H1 (cell line): ENCODE measurements around the gene BTNL8. TPM values are rescaled to one million over a fixed set of nuclear protein-coding genes. Genes with fewer than 3 reads are reported as not detected.

Source experiments
- CTCF ChIA-PET: fragments of 300-600 bp; sonication (Branson Sonifier 250); formaldehyde crosslinking; loops from one replicate; lab custom pipeline; 2021; ENCODE audit not compliant: partially characterized antibody; lab: Charles Lee
- POLR2A ChIA-PET: fragments of 300-600 bp; sonication (Branson Sonifier 250); formaldehyde crosslinking; loops from one replicate; lab custom pipeline; 2021; ENCODE audit warnings: inconsistent platforms; ENCODE audit not compliant: partially characterized antibody; lab: Charles Lee
- DNase-seq, 2 experiments: peaks; one replicate each; pipeline versions ENCODE4 v3.0.0 to v3.0.0-alpha.2; 2010 to 2022; ENCODE audit warnings: low spot score in 2 of 2, low read depth in 1 of 2, mixed read lengths in 1 of 2
- FAIRE-seq: peaks from 2 replicates; lab custom pipeline; 2011; peaks lifted over from hg19 to GRCh38; lab: Jason Lieb, UNC
- H2AFZ ChIP-seq: 2 replicates; pipeline ENCODE4 v1.8.1; 2012; ENCODE audit warnings: low read length, inconsistent platforms
- H2AK5ac ChIP-seq: 2 replicates; pipeline ENCODE4 v1.6.1; 2013; ENCODE audit warnings: low read depth, low read length
- H2BK120ac ChIP-seq: replicated peaks from 2 replicates; pipeline ENCODE3; 2013; ENCODE audit warnings: low read depth, low read length, inconsistent platforms
- H2BK12ac ChIP-seq: 2 replicates; pipeline ENCODE4 v1.6.1; 2013; ENCODE audit warnings: low read depth, low read length
- H2BK15ac ChIP-seq: 2 replicates; pipeline ENCODE4 v1.6.1; 2013; ENCODE audit warnings: low read length
- H2BK20ac ChIP-seq: 2 replicates; pipeline ENCODE4 v1.6.1; 2013; ENCODE audit warnings: low read length
- H2BK5ac ChIP-seq: 2 replicates; pipeline ENCODE4 v1.6.1; 2013; ENCODE audit warnings: low read depth, low read length
- H3K14ac ChIP-seq: 2 replicates; pipeline ENCODE4 v1.6.1; 2013; ENCODE audit warnings: inconsistent platforms; ENCODE audit not compliant: insufficient read length
- H3K18ac ChIP-seq: 2 replicates; pipeline ENCODE4 v1.6.1; 2013; ENCODE audit warnings: low read length; ENCODE audit errors: extremely low read depth
- H3K23ac ChIP-seq: 2 replicates; pipeline ENCODE4 v1.6.1; 2013; ENCODE audit warnings: inconsistent platforms; ENCODE audit not compliant: insufficient read length
- H3K23me2 ChIP-seq: 2 replicates; pipeline ENCODE4 v1.6.1; 2013; ENCODE audit warnings: low read depth, low read length
- H3K27ac ChIP-seq: 2 replicates; pipeline ENCODE4 v1.6.1; 2011; ENCODE audit warnings: low read depth, low read length, inconsistent platforms
- H3K27me3 ChIP-seq, 4 experiments: replicated peaks in 1 of 4; 1 replicate in 1 of 4; 2 replicates in 3 of 4; pipeline versions ENCODE4 v1.6.1 to v1.8.1; 2011 to 2013; ENCODE audit warnings: low read length in 3 of 4, mild to moderate bottlenecking in 3 of 4, inconsistent platforms in 2 of 4, mixed read lengths in 2 of 4, moderate library complexity in 1 of 4; ENCODE audit not compliant: control insufficient read depth in 3 of 4, insufficient read depth in 3 of 4; ENCODE audit errors: extremely low read depth in 1 of 4
- H3K36me3 ChIP-seq, 4 experiments: 2 replicates each; pipeline versions ENCODE4 v1.6.1 to v1.8.1; 2011 to 2013; ENCODE audit warnings: mild to moderate bottlenecking in 4 of 4, low read length in 3 of 4, moderate library complexity in 2 of 4, control low read depth in 1 of 4, inconsistent platforms in 1 of 4; ENCODE audit not compliant: insufficient read depth in 4 of 4, control insufficient read depth in 2 of 4
- H3K4ac ChIP-seq: replicated peaks from 2 replicates; pipeline ENCODE3; 2013; ENCODE audit warnings: low read length, low read depth, mixed read lengths, inconsistent platforms; ENCODE audit not compliant: insufficient read length
- H3K4me1 ChIP-seq, 4 experiments: replicated peaks in 1 of 4; 1 replicate in 1 of 4; 2 replicates in 3 of 4; pipeline versions ENCODE4 v1.6.1 to v1.8.1; 2011 to 2013; ENCODE audit warnings: low read length in 3 of 4, inconsistent platforms in 2 of 4, mixed read lengths in 1 of 4; ENCODE audit not compliant: insufficient read depth in 4 of 4, control insufficient read depth in 3 of 4
- H3K4me2 ChIP-seq, 2 experiments: 2 replicates each; pipeline versions ENCODE4 v1.6.1 to v1.8.1; 2011 to 2013; ENCODE audit warnings: low read depth in 2 of 2, low read length in 2 of 2, control low read depth in 1 of 2, inconsistent platforms in 1 of 2, mild to moderate bottlenecking in 1 of 2; ENCODE audit not compliant: insufficient read depth in 1 of 2
- H3K4me3 ChIP-seq, 4 experiments: fragments of 200-600, 300-600 bp in 1 of 4; sonication (generic), shearing (Covaris generic), sonication (Bioruptor Twin) in 1 of 4; 2 replicates each; pipeline versions ENCODE4 v1.5.1 to v1.8.1; 2011 to 2016; ENCODE audit warnings: low read length in 4 of 4, low read depth in 3 of 4, control low read depth in 2 of 4, inconsistent platforms in 2 of 4, mild to moderate bottlenecking in 2 of 4, mixed read lengths in 1 of 4, moderate library complexity in 1 of 4; ENCODE audit not compliant: insufficient read depth in 2 of 4; ENCODE audit errors: extremely low read depth in 1 of 4
- H3K56ac ChIP-seq: replicated peaks from 2 replicates; pipeline ENCODE3; 2013; ENCODE audit warnings: low read depth, mild to moderate bottlenecking, mixed read lengths, low read length, inconsistent platforms; ENCODE audit not compliant: insufficient read length
- H3K79me1 ChIP-seq: 2 replicates; pipeline ENCODE4 v1.6.1; 2013; ENCODE audit warnings: low read depth, low read length, control low read depth
- H3K79me2 ChIP-seq, 2 experiments: 2 replicates each; pipeline versions ENCODE4 v1.6.1 to v1.8.1; 2012 to 2013; ENCODE audit warnings: low read length in 2 of 2, mild to moderate bottlenecking in 2 of 2, inconsistent platforms in 1 of 2; ENCODE audit not compliant: insufficient read depth in 2 of 2, control insufficient read depth in 1 of 2
- H3K9ac ChIP-seq, 4 experiments: replicated peaks in 1 of 4; 1 replicate in 1 of 4; 2 replicates in 3 of 4; pipeline versions ENCODE4 v1.6.1 to v1.8.1; 2011 to 2013; ENCODE audit warnings: low read depth in 3 of 4, low read length in 3 of 4, control low read depth in 2 of 4, mild to moderate bottlenecking in 2 of 4, moderate library complexity in 2 of 4, inconsistent platforms in 1 of 4; ENCODE audit errors: extremely low read depth in 1 of 4
- H3K9me3 ChIP-seq, 2 experiments: 2 replicates each; pipeline versions ENCODE4 v1.6.1 to v1.8.1; 2012 to 2013; ENCODE audit warnings: mild to moderate bottlenecking in 2 of 2, moderate library complexity in 2 of 2, control low read depth in 1 of 2, inconsistent platforms in 1 of 2, low read depth in 1 of 2, low read length in 1 of 2, mixed read lengths in 1 of 2; ENCODE audit not compliant: insufficient read depth in 2 of 2
- H4K20me1 ChIP-seq, 2 experiments: replicated peaks in 1 of 2; 2 replicates each; pipeline versions ENCODE3 to v1.8.1; 2011 to 2013; ENCODE audit warnings: inconsistent platforms in 2 of 2, low read length in 2 of 2, mild to moderate bottlenecking in 1 of 2; ENCODE audit not compliant: insufficient read depth in 2 of 2, control insufficient read depth in 1 of 2
- H4K5ac ChIP-seq: 2 replicates; pipeline ENCODE4 v1.6.1; 2013; ENCODE audit warnings: low read length, low read depth, mixed read lengths, inconsistent platforms; ENCODE audit not compliant: insufficient read length
- H4K8ac ChIP-seq: 2 replicates; pipeline ENCODE4 v1.8.0; 2013; ENCODE audit warnings: mild to moderate bottlenecking, moderate library complexity, low read length, inconsistent platforms; ENCODE audit not compliant: insufficient read depth; ENCODE audit errors: extremely low read depth
- H4K91ac ChIP-seq: replicated peaks from 2 replicates; pipeline ENCODE3; 2013; ENCODE audit warnings: low read length, mixed read lengths, inconsistent platforms; ENCODE audit not compliant: insufficient read length
- EP300 ChIP-seq, 2 experiments: IDR thresholded peaks; 1 replicate in 1 of 2; 2 replicates in 1 of 2; pipeline ENCODE4 v1.6.1; 2011 to 2012; ENCODE audit warnings: low read depth in 2 of 2, low read length in 2 of 2, mild to moderate bottlenecking in 2 of 2, borderline replicate concordance in 1 of 2, inconsistent platforms in 1 of 2, moderate library complexity in 1 of 2
- KDM4A ChIP-seq: IDR thresholded peaks from one replicate; pipeline ENCODE4 v1.7.1; 2012; ENCODE audit warnings: low read depth, mild to moderate bottlenecking, moderate library complexity, low read length, inconsistent platforms; ENCODE audit not compliant: severe bottlenecking
- RBBP5 ChIP-seq: IDR thresholded peaks from 2 replicates; pipeline ENCODE4 v1.7.1; 2012; ENCODE audit warnings: low read depth, mild to moderate bottlenecking, inconsistent platforms, low read length, moderate library complexity, borderline replicate concordance
- WGBS, 2 experiments: shearing (Covaris generic) in 1 of 2; methylation state at CpG; one replicate each; pipeline versions ENCODE4 v1.1.6 to v1.1.7; 2013 to 2015; ENCODE audit warnings: low lambda C conversion rate in 2 of 2, mixed read lengths in 2 of 2, inconsistent platforms in 1 of 2, low coverage in 1 of 2, missing lambda C conversion rate in 1 of 2; ENCODE audit not compliant: insufficient replicate concordance in 2 of 2, insufficient coverage in 1 of 2, insufficient read length in 1 of 2; ENCODE audit errors: extremely low coverage in 1 of 2, missing lambda C conversion rate in 1 of 2; 5-methylcytosine and 5-hydroxymethylcytosine counted together
- polyA plus RNA-seq, 7 experiments: library from polyadenylated mRNA; depleted of rRNA in 3 of 7; stranded (reverse) in 5 of 7; unstranded in 2 of 7; fragments of >200 nt in 5 of 7; fragments of 200-250 nt in 2 of 7; gene quantifications; 1 replicate in 5 of 7; 2 replicates in 1 of 7; 4 replicates in 1 of 7; pipeline versions ENCODE4 v1.2.1 to v1.2.3, GENCODE V29; 2011 to 2013; ENCODE audit warnings: missing spikeins in 2 of 7, mixed read lengths in 2 of 7
- total RNA-seq: library from RNA; stranded (reverse); fragmentation: NEBNext Ultra II Directional; extraction: Animal tissue kit (Norgen Biotek cat#: 25700); gene quantifications from 2 replicates; pipeline ENCODE4 v1.2.1, GENCODE V29; 2021

Gene BTNL8
- total and polyA plus RNA-seq, 2 of the 8 experiments (the other 6 are each of a cell fraction or from before 2014, with no cell fraction given), result 0.32 to 0.48 TPM

DNA sequence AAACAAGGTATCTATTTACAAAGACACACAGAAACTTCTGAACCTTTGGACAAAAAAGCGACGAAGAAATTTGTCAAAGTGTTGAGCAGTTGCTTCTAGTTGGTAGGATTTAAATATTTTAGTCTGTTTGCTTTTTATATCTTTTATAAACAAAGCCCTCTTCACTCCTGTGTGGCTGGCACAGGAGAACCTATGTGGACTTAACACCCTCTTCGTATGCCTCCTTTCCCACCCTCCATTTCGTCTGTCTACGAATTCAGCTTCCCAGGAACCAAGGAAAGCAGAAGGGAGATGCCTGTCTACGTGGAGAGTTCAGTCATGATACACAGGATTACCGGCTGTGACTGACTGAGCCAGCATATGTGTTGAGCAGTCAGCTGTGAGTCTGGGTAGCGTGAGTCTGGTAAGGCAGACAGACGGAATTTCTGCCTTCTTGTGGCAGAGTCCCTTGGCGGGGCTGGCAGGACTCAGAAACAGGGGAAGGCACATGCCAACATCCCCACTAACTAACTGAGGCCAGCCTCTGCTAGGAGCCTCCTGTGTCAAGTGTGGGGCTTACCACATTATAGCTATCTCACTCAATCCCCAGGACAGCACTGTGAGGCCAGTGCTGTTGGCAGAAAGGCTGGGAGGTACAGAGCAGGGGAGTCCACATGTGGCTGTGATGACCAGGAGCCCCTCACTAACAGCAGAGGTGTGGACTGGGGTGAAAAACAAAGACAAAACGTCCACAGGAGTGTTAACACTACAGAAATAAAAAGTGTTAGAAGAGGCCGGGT is 24.0 kb upstream of the BTNL8 start:
- H3K9me3 ChIP-seq, result no peaks in the 10 kb centered on the region
- no peak overlapping the region for H3K14ac ChIP-seq
- no peak overlapping the region for H3K23ac ChIP-seq
- H3K9ac ChIP-seq, result no peak overlapping the region
- H3K4me1 ChIP-seq, result no peaks in the 10 kb centered on the region; a peak in 1 of 7 replicates
- no peaks in the 10 kb centered on the region for H3K27me3 ChIP-seq
- H3K4me3 ChIP-seq, result no peak overlapping the region
- no peak overlapping the region for H2BK20ac ChIP-seq
- POLR2A ChIA-PET, result no interaction called here
- no peak overlapping the region for H2AK5ac ChIP-seq
- H3K36me3 ChIP-seq, result no peaks in the 10 kb centered on the region
- H3K4me2 ChIP-seq, result no peak overlapping the region
- no peak overlapping the region for H4K5ac ChIP-seq
- no peaks in the 10 kb centered on the region for H3K79me1 ChIP-seq
- H2BK5ac ChIP-seq, result no peak overlapping the region
- H2BK120ac ChIP-seq, result no peak overlapping the region
- H2AFZ ChIP-seq, result no peak overlapping the region
- no peak overlapping the region for H3K4ac ChIP-seq
- FAIRE-seq (no peak), DNase-seq (no peak)
- H3K79me2 ChIP-seq, result no peaks in the 10 kb centered on the region
- CTCF ChIA-PET, result interaction anchor here (1.7 kb wide), 1 partner anchor 169 kb away, joined by 4 read pairs; no protein-coding TSS in a partner anchor
- no peak overlapping the region for H4K91ac ChIP-seq
- H3K18ac ChIP-seq, result no peak overlapping the region
- H2BK12ac ChIP-seq, result no peak overlapping the region
- no peaks in the 10 kb centered on the region for H3K23me2 ChIP-seq
- no peak overlapping the region for H2BK15ac ChIP-seq
- no peak overlapping the region for H4K8ac ChIP-seq
- H3K27ac ChIP-seq, result no peak overlapping the region
- WGBS, 2 experiments, result 77% methylated on average over 12 of the region's 12 CpGs; no CpG with 5 or more reads in 1 of the 2 experiments
- no peaks in the 10 kb centered on the region for H4K20me1 ChIP-seq
- H3K56ac ChIP-seq, result no peak overlapping the region
- TF ChIP-seq KDM4A (no peak), RBBP5 (no peak), EP300 (IDR thresholded peaks at IDR 0.05; ENCODE audit: borderline replicate concordance in 1 of 2, low read depth in 2 of 2, low read length in 2 of 2) (no peak)
